GM12801 (cell line): ENCODE results near the gene CDH23.

ENCODE experiments used
- CTCF ChIP-seq: IDR thresholded peaks from one replicate; pipeline ENCODE4 v1.5.1; 2011; ENCODE audit warnings: control low read depth; ENCODE audit not compliant: insufficient read length; ENCODE audit errors: extremely low read depth

CDH23 gene

GRCh38 chr10:71616817-71617654, 220.3 kb downstream of the CDH23 start:
- TF ChIP-seq CTCF: no peak

- TF ChIP-seq CTCF: no peak
Measured at GRCh38 chr10:71618176-71618575, 221.5 kb downstream of the CDH23 start.

DNA sequence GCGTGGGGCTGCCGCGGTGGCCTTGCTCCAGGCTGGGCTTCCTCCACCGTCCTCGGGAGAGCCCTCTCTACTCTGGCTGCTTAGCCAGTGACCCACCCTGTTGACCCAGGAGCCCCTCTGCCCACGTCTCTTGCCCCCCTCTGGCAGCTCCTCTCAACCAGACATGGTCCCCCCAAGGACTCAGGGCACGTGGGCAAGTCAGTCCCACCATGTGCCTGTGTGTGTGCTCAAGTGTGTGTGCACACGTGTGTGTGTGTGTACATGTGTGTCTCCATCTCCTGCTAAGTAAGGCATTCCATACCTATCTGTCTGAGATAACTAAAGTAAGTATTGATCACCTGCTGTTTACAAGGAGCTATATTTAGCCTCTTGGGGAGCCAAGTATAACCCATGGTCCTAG, 221.9 kb downstream of the CDH23 start:
- TF ChIP-seq CTCF: no peak

DNA sequence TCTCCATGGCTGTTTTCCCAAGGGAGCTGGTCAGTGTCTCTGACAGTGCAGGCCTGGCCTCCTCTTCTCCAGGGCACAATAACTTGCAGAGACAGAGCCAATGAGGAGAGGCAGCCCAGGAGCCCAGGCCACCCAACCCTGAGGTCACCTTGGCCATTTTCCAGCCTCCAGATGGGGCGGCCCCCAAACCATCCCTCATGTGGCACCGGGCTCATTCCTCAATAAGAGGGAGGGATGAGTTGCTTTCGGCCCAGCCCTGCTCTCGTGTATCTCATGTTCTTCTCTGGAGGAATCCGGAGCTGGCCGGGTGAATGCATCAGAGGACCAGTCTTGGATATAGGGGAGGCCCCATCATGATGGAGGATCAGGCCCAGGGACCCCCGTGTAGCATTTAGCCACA, 223.9 kb downstream of the CDH23 start:
- TF ChIP-seq CTCF: no peak

- no peak for TF ChIP-seq CTCF
Measured at GRCh38 chr10:71621231-71622153, 224.8 kb downstream of the CDH23 start.

DNA sequence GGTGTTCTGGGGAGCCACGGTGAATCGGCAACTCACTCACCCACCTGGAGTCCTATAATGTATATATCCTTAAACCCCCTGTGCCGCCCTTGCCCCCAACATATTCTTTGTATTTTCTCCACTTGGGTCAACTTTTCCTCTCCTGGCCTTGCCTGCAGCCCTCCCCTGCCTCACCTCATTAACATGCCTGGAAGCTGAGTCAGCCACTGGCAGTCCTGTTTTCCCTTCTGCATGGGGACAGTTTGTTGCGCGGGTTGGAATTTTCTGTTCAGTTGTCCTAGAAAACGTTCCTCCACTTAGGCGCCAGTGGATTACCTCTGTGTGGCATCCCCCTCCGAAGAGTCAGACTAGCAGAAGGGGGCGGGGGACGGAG, 225.4 kb downstream of the CDH23 start:
- TF ChIP-seq CTCF: no peak

- TF ChIP-seq CTCF: no peak
Measured at GRCh38 chr10:71622616-71623015, 225.9 kb downstream of the CDH23 start.
